Parathyroid adenoma (tissue), 2 donors: Measurements from ENCODE around the gene PAM.

ENCODE experiments used
- H2AFZ ChIP-seq: fragments of 300-600 bp; sonication (generic); one replicate; pipeline ENCODE4 v1.7.0; 2017; ENCODE audit warnings: antibody characterized with exemption, mild to moderate bottlenecking
- H3K27ac ChIP-seq: fragments of 300-600 bp; sonication (generic); one replicate; pipeline ENCODE4 v1.7.0; 2017
- H3K27me3 ChIP-seq: fragments of 300-600 bp; sonication (generic); one replicate; pipeline ENCODE4 v1.7.0; 2017; ENCODE audit warnings: low read length; ENCODE audit not compliant: control insufficient read depth, insufficient read depth
- H3K36me3 ChIP-seq: fragments of 300-600 bp; sonication (generic); one replicate; pipeline ENCODE4 v1.7.0; 2017; ENCODE audit warnings: low read length; ENCODE audit not compliant: control insufficient read depth, insufficient read depth
- H3K4me1 ChIP-seq: fragments of 300-600 bp; sonication (generic); one replicate; pipeline ENCODE4 v1.7.0; 2017; ENCODE audit warnings: control low read depth
- H3K4me2 ChIP-seq: fragments of 300-600 bp; sonication (generic); one replicate; pipeline ENCODE4 v1.7.0; 2017; ENCODE audit warnings: low read length
- H3K4me3 ChIP-seq: fragments of 300-600 bp; sonication (generic); one replicate; pipeline ENCODE4 v1.7.0; 2017; ENCODE audit warnings: low read depth, low read length
- H3K79me2 ChIP-seq: fragments of 300-600 bp; sonication (generic); one replicate; pipeline ENCODE4 v1.7.0; 2017; ENCODE audit warnings: control low read depth
- H3K9ac ChIP-seq: fragments of 300-600 bp; sonication (generic); one replicate; pipeline ENCODE4 v1.7.0; 2017; ENCODE audit warnings: mild to moderate bottlenecking
- H3K9me3 ChIP-seq: fragments of 300-600 bp; sonication (generic); one replicate; pipeline ENCODE4 v1.7.0; 2017; ENCODE audit warnings: low read length; ENCODE audit not compliant: control insufficient read depth
- CTCF ChIP-seq: fragments of 300-600 bp; sonication (generic); IDR thresholded peaks from one replicate; pipeline ENCODE4 v1.7.0; 2017; ENCODE audit warnings: antibody characterized with exemption, mild to moderate bottlenecking
- donor health status: primary hyperparathyroidism.

PAM gene

GRCh38 chr5:102922111-102922720 is 167.1 kb downstream of the PAM start:
- TF ChIP-seq CTCF, result no peak
- H3K9ac ChIP-seq, result no peak overlapping the region
- H3K4me1 ChIP-seq, result no peaks in the 10 kb centered on the region
- H3K9me3 ChIP-seq, result no peaks in the 10 kb centered on the region
- H3K4me2 ChIP-seq, result no peak overlapping the region
- no peak overlapping the region for H3K27ac ChIP-seq
- H3K79me2 ChIP-seq, result no peaks in the 10 kb centered on the region
- no peaks in the 10 kb centered on the region for H3K36me3 ChIP-seq
- H2AFZ ChIP-seq, result no peak overlapping the region
- no peaks in the 10 kb centered on the region for H3K27me3 ChIP-seq
- no peak overlapping the region for H3K4me3 ChIP-seq

DNA sequence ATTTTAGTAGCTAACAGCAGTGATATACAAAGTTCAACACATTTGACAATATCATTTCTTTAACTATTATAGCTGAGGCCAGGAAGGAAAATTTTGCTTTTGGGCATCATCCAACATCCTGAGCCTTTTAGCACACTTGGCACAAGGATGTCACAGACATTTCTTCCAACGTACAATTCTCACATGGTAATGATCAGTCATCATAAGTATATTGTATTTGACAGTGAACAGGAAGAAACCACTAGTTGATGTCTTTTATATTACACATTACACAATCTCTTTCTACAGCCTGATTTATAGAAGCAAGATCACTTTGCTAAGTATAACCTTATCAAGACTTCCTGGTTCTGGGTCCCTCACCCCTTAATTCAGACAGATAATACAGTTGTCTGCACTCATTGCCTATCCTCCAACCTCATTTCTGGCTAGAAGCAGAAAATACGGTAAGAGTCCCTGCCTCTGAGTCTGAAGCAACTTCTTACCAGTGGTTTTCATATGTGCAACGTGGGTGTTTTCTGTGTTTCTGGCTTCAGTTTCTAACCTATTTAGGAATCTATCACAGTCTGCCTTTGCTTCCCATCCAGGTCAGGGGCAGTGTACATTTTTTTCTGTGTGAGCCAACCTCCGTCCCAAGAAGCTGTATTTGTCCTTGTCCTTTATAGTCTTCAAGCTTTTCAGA is 167.8 kb downstream of the PAM start:
- Histone ChIP-seq H2AFZ (no peak overlapping the region), H3K36me3 (no peaks in the 10 kb centered on the region), H3K27ac (no peak overlapping the region)

DNA sequence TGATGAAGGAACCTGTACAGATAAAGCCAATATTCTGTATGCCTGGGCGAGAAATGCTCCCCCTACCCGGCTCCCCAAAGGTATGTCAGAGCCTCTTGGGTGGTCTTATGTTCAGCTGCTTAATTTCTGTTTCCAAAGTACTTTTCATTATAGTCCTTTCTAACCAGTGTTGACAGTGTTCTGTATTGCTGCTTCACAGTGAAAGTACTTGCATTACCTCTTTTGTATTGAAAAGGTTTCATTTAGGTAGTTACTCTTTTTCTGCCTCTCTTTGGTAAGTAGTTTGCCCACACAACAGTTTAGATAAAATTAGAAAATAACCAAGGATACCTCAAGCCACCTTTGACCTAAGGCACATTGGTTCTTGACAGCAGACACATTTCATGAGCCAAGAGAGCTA is 169.9 kb downstream of the PAM start:
- Histone ChIP-seq H3K27me3 (no peaks in the 10 kb centered on the region), H3K4me1 (no peaks in the 10 kb centered on the region), H3K79me2 (no peaks in the 10 kb centered on the region), H2AFZ (no peak overlapping the region), H3K36me3 (no peaks in the 10 kb centered on the region), H3K27ac (no peak overlapping the region), H3K4me2 (no peak overlapping the region), H3K9ac (no peak overlapping the region), H3K9me3 (no peaks in the 10 kb centered on the region), H3K4me3 (no peak overlapping the region)
- TF ChIP-seq CTCF, result no peak

More for the DNA sequence above, 167.8 kb downstream of the PAM start:
- TF ChIP-seq CTCF, result no peak
- no peaks in the 10 kb centered on the region for H3K79me2 ChIP-seq
- no peak overlapping the region for H3K4me2 ChIP-seq
- H3K4me1 ChIP-seq, result no peaks in the 10 kb centered on the region
- no peaks in the 10 kb centered on the region for H3K9me3 ChIP-seq
- H3K9ac ChIP-seq, result no peak overlapping the region
- no peak overlapping the region for H3K4me3 ChIP-seq
- no peaks in the 10 kb centered on the region for H3K27me3 ChIP-seq

GRCh38 chr5:102927007-102927406 is 171.9 kb downstream of the PAM start:
- H3K27me3 ChIP-seq, result no peaks in the 10 kb centered on the region

More at GRCh38 chr5:102927007-102927406, 171.9 kb downstream of the PAM start:
- Histone ChIP-seq H3K4me3 (no peak overlapping the region), H2AFZ (no peak overlapping the region), H3K9ac (no peak overlapping the region), H3K36me3 (no peaks in the 10 kb centered on the region), H3K4me1 (no peaks in the 10 kb centered on the region), H3K9me3 (no peaks in the 10 kb centered on the region), H3K4me2 (no peak overlapping the region), H3K27ac (no peak overlapping the region), H3K79me2 (no peaks in the 10 kb centered on the region)
- no peak for TF ChIP-seq CTCF
